ENCODE data around the gene TAF1B. TPM values are rescaled to one million over a fixed set of nuclear protein-coding genes. Genes with fewer than 3 reads are reported as not detected.

Gene TAF1B
- total RNA-seq, 2 donors from 2014 or later = 12.9 to 19.5 TPM

GRCh38 chr2:9807056-9807455 lies 36.2 kb upstream of the TAF1B start:
- no peak for TF ChIP-seq POLR2A (IDR thresholded peaks at IDR 0.05)
- TF ChIP-seq CTCF (IDR thresholded peaks at IDR 0.05) = no peak
- 91 to 94% methylated on average over 10 of the region's 15 CpGs for WGBS, 2 donors
- H3K9me3 ChIP-seq = no peaks in the 10 kb centered on the region
- no peak overlapping the region for H3K4me3 ChIP-seq
- H3K4me1 ChIP-seq = peaks cover 28% of the 10 kb centered on the region
- ATAC-seq (no peak), DNase-seq (no peak)
- intact Hi-C loops (cut with DNase I) = loop anchor here (10.0 kb wide), 1 partner anchor 628 kb away; no protein-coding TSS in a partner anchor
- H3K36me3 ChIP-seq (replicated peaks in 1 of 2; ENCODE audit: insufficient read depth in 1 of 2, low read depth in 2 of 2) = no peaks in the 10 kb centered on the region
- no peak overlapping the region for H3K27ac ChIP-seq
- no peaks in the 10 kb centered on the region for H3K27me3 ChIP-seq

GRCh38 chr2:9807555-9808305 lies 35.5 kb upstream of the TAF1B start:
- Histone ChIP-seq H3K27ac (no peak overlapping the region), H3K27me3 (no peaks in the 10 kb centered on the region), H3K9me3 (no peaks in the 10 kb centered on the region), H3K4me3 (no peak overlapping the region), H3K36me3 (replicated peaks in 1 of 2; ENCODE audit: insufficient read depth in 1 of 2, low read depth in 2 of 2) (no peaks in the 10 kb centered on the region), H3K4me1 (peaks cover 22% of the 10 kb centered on the region)
- TF ChIP-seq POLR2A (IDR thresholded peaks at IDR 0.05) (no peak), CTCF (IDR thresholded peaks at IDR 0.05) (no peak)
- ATAC-seq (no peak), DNase-seq (no peak)
- WGBS, 2 donors = 93 to 94% methylated on average over 12 to 13 of the region's 13 CpGs
- intact Hi-C loops (cut with DNase I) = loop anchor here (10.0 kb wide), 1 partner anchor 627 kb away; no protein-coding TSS in a partner anchor

GRCh38 chr2:9808334-9809063 lies 34.8 kb upstream of the TAF1B start:
- no peak overlapping the region for H3K4me3 ChIP-seq
- 50 to 64% methylated on average over 11 to 19 of the region's 19 CpGs for WGBS, 2 donors
- no peaks in the 10 kb centered on the region for H3K27me3 ChIP-seq
- intact Hi-C loops (cut with DNase I) = loop anchor here (10.0 kb wide), 1 partner anchor 626 kb away; no protein-coding TSS in a partner anchor
- H3K9me3 ChIP-seq = no peaks in the 10 kb centered on the region
- TF ChIP-seq POLR2A (IDR thresholded peaks at IDR 0.05) (no peak), CTCF (IDR thresholded peaks at IDR 0.05) (no peak)
- ATAC-seq (no peak), DNase-seq (no peak)
- H3K4me1 ChIP-seq = peaks cover 16% of the 10 kb centered on the region
- no peaks in the 10 kb centered on the region for H3K36me3 ChIP-seq (replicated peaks in 1 of 2; ENCODE audit: insufficient read depth in 1 of 2, low read depth in 2 of 2)
- no peak overlapping the region for H3K27ac ChIP-seq

GRCh38 chr2:9809064-9809356 lies 34.3 kb upstream of the TAF1B start:
- Histone ChIP-seq H3K4me3 (no peak overlapping the region), H3K9me3 (no peaks in the 10 kb centered on the region), H3K27me3 (no peaks in the 10 kb centered on the region), H3K4me1 (peaks cover 21% of the 10 kb centered on the region), H3K36me3 (replicated peaks in 1 of 2; ENCODE audit: insufficient read depth in 1 of 2, low read depth in 2 of 2) (no peaks in the 10 kb centered on the region), H3K27ac (no peak overlapping the region)
- peak; percentile 4 for ATAC-seq
- 40 to 54% methylated on average over 2 to 4 of the region's 4 CpGs for WGBS, 2 donors
- peak in 3 of 4 donors; percentile 56 to 67 (median 60) for DNase-seq
- intact Hi-C loops (cut with DNase I) = loop anchor here (10.0 kb wide), 1 partner anchor 626 kb away; no protein-coding TSS in a partner anchor
- TF ChIP-seq CTCF (IDR thresholded peaks at IDR 0.05) = no peak
- TF ChIP-seq POLR2A (IDR thresholded peaks at IDR 0.05) = no peak

All from body of pancreas (tissue), 4 donors.